Measurements from ENCODE around the gene MIA2.
"Not testable (repeated sequence)": the region's sequence is repeated elsewhere in the genome, so short reads cannot be mapped to it uniquely, and the experiment has no call there.

The MIA2 gene

DNA sequence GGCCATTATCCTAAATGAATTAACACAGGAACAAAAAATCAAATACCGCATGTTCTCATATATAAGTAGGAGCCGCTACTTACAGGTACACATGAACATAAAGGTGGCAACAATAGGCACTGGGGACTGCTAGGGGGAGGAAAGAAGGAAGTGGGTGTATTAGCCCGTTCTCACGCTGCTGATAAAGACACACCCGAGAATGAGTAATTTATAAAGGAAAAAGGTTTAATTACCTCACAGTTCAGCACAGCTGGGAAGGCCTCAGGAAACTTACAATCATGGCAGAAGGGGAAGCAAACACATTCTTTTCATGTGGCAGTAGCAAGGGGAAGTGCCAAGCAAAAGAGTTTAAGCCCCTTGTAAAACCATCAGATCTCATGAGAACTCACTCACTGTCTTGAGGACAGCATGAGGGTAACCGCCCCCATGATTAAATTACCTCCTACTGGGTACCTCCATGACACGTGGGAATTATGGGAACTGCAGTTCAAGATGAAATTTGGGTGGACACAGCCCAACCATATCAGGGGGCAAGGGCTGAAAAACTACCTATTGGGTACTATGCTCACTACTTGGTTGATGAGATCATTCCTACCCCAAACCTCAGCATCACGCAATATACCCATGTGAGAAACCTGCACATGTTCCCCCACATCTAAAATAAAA is 16.4 kb upstream of the MIA2 start:
- Histone ChIP-seq H3K9me3 (ENCODE audit: control insufficient read depth, low read length) (no peaks in the 10 kb centered on the region), H3K36me3 (ENCODE audit: control insufficient read depth, insufficient read depth, low read length) (no peaks in the 10 kb centered on the region), H3K4me1 (ENCODE audit: control insufficient read depth, insufficient read depth, low read length) (no peaks in the 10 kb centered on the region), H3K4me3 (ENCODE audit: insufficient read depth, low read depth, low read length) (no peak overlapping the region), H3K27me3 (ENCODE audit: control insufficient read depth, insufficient read depth, low read length, poor library complexity, severe bottlenecking) (no peaks in the 10 kb centered on the region), H3K27ac (ENCODE audit: insufficient read depth, low read depth, low read length, poor library complexity, severe bottlenecking) (no peak overlapping the region)
- WGBS, 2 experiments, result 83 to 86% methylated on average over 8 of the region's 8 CpGs

DNA sequence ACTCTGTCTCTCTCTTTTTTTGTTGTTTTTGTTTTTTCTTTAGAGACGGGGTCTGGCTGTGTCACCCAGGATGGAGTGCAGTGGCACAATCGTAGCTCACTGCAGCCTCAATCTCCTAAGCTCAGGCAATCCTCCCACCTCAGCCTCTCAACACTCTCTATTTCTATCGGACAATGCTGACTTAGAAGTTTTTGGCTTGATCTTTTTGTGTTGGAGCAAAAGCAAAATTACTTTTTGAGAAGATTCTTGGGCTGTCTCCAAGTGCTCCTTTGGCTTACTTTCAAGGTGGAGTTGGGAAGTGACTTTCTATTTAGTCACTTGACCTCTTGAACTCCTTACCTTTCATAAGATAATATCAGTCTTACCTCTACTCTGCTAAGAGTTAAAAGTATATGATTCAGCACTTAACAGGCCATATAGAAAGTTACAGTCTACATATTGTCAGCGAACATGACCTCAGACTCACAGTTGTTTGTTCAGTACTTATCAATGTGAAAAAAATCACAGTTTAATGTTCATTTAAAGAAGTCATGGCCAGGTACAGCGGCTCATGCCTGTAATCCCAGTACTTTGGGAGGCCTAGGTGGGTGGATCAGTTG is 15.4 kb upstream of the MIA2 start:
- Histone ChIP-seq H3K27ac (ENCODE audit: insufficient read depth, low read depth, low read length, poor library complexity, severe bottlenecking) (no peak overlapping the region), H3K4me3 (ENCODE audit: insufficient read depth, low read depth, low read length) (no peak overlapping the region), H3K4me1 (ENCODE audit: control insufficient read depth, insufficient read depth, low read length) (no peaks in the 10 kb centered on the region), H3K9me3 (ENCODE audit: control insufficient read depth, low read length) (no peaks in the 10 kb centered on the region), H3K27me3 (ENCODE audit: control insufficient read depth, insufficient read depth, low read length, poor library complexity, severe bottlenecking) (no peaks in the 10 kb centered on the region), H3K36me3 (ENCODE audit: control insufficient read depth, insufficient read depth, low read length) (no peaks in the 10 kb centered on the region)
- WGBS, 2 experiments, result 69 to 73% methylated on average over 5 of the region's 5 CpGs

DNA sequence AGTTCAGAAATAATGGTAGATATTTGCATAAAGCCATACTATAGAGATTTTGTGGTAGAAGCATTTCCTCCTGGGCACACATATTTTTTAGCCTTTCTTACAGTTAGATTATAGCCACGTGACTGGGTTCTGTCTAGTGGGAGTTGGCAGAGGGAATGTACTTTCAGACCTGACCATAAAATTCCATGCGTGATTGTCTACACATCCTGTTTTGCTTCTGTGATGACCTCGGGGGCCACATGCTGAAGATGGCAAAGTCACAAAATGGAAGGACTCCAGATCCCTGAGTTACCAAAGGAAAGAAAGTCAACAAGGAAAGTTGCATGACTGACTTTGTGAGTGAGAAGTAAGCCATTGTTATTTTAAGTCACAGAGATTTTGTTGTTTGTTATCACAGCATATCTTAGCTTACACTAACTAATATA is 14.6 kb upstream of the MIA2 start:
- Histone ChIP-seq H3K27me3 (ENCODE audit: control insufficient read depth, insufficient read depth, low read length, poor library complexity, severe bottlenecking) (no peaks in the 10 kb centered on the region), H3K4me1 (ENCODE audit: control insufficient read depth, insufficient read depth, low read length) (no peaks in the 10 kb centered on the region), H3K4me3 (ENCODE audit: insufficient read depth, low read depth, low read length) (no peak overlapping the region), H3K27ac (ENCODE audit: insufficient read depth, low read depth, low read length, poor library complexity, severe bottlenecking) (no peak overlapping the region), H3K36me3 (ENCODE audit: control insufficient read depth, insufficient read depth, low read length) (no peaks in the 10 kb centered on the region), H3K9me3 (ENCODE audit: control insufficient read depth, low read length) (no peaks in the 10 kb centered on the region)
- WGBS, 2 experiments, result 95 to 96% methylated on average over 3 of the region's 3 CpGs

DNA sequence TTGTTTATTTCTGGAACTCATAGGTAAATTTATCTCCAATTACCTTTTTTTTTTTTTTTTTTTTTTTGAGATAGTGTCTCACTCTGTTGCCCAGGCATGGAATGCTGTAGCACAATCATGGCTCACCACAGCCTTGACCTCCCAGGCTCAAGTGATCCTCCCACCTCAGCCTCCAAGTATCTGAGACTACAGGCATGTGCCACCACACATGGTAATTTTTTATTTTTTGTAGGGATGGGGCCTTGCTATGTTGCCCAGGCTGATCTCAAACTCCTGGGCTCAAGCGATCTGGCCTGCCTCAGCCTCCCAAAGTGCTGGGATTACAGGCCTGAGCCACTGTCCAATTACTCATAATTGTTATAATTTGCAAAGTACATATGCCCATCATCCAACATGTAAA is 13.2 kb upstream of the MIA2 start:
- H3K27me3 ChIP-seq (ENCODE audit: control insufficient read depth, insufficient read depth, low read length, poor library complexity, severe bottlenecking); H3K27ac ChIP-seq (ENCODE audit: insufficient read depth, low read depth, low read length, poor library complexity, severe bottlenecking); H3K4me3 ChIP-seq (ENCODE audit: insufficient read depth, low read depth, low read length); H3K36me3 ChIP-seq (ENCODE audit: control insufficient read depth, insufficient read depth, low read length); H3K4me1 ChIP-seq (ENCODE audit: control insufficient read depth, insufficient read depth, low read length); H3K9me3 ChIP-seq (ENCODE audit: control insufficient read depth, low read length): not testable (repeated sequence)
- 83 to 93% methylated on average over 1 of the region's 1 CpG for WGBS, 2 experiments

DNA sequence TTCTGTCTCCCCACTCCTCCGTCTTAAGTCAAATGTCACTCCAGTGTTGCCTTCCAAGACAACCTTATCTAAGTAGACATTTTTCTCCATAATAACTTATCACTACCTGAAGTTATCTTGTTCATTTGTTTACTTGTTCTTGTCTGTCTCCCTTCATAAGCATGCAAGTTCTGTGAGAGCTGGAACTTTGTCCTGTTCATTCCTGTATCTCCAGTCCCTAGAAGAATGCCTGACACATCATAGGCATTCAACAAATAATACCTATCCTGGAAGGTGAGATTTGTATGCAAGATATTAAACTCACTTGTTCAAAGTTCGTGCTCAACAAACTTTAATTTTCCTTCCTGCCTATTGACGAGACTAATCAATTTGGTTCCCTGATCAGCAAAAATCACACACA is 5.7 kb upstream of the MIA2 start:
- H3K36me3 ChIP-seq (ENCODE audit: control insufficient read depth, insufficient read depth, low read length), result no peaks in the 10 kb centered on the region
- H3K9me3 ChIP-seq (ENCODE audit: control insufficient read depth, low read length), result no peaks in the 10 kb centered on the region
- no peaks in the 10 kb centered on the region for H3K27me3 ChIP-seq (ENCODE audit: control insufficient read depth, insufficient read depth, low read length, poor library complexity, severe bottlenecking)
- no peak overlapping the region for H3K27ac ChIP-seq (ENCODE audit: insufficient read depth, low read depth, low read length, poor library complexity, severe bottlenecking)
- no peak overlapping the region for H3K4me3 ChIP-seq (ENCODE audit: insufficient read depth, low read depth, low read length)
- WGBS, 2 experiments, result 92 to 94% methylated on average over 1 to 3 of the region's 3 CpGs
- H3K4me1 ChIP-seq (ENCODE audit: control insufficient read depth, insufficient read depth, low read length), result no peaks in the 10 kb centered on the region

DNA sequence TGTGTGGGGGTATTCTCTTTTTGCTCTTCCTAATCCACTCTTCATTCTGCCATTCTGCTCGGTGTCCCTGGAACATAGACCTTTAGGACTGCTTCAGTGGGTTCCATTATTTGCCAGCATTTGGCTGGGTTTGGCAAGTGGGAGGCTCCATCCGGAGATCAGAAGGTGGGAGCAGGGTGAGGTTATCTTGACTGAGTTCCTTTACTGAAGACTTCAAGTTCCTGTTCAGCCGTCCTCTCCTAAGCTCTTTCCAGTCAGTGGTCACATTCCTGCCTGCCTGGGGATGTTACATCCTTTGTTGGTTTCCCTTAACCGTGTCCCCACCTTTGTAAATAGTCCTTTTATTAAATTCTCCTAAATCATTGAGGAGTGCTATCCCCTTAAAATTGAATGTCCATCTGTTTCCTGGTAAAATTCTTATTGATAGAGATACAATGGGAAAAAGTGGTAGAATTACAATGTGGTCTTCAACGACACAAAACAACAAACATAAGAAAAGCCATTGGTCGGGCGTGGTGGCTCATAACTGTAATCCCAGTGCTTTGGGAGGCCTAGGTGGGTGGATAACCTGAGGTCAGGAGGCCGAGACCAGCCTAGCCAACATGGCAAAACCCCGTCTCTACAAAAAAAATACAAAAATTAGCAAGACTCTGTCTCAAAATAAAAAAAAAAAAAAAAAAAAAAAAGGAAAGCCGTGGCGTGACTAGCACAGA is 5.0 kb upstream of the MIA2 start:
- Histone ChIP-seq H3K27ac (ENCODE audit: insufficient read depth, low read depth, low read length, poor library complexity, severe bottlenecking) (no peak overlapping the region), H3K9me3 (ENCODE audit: control insufficient read depth, low read length) (no peaks in the 10 kb centered on the region), H3K4me3 (ENCODE audit: insufficient read depth, low read depth, low read length) (no peak overlapping the region), H3K4me1 (ENCODE audit: control insufficient read depth, insufficient read depth, low read length) (no peaks in the 10 kb centered on the region), H3K36me3 (ENCODE audit: control insufficient read depth, insufficient read depth, low read length) (no peaks in the 10 kb centered on the region), H3K27me3 (ENCODE audit: control insufficient read depth, insufficient read depth, low read length, poor library complexity, severe bottlenecking) (no peaks in the 10 kb centered on the region)
- WGBS, 2 experiments, result 90 to 91% methylated on average over 10 to 11 of the region's 11 CpGs

DNA sequence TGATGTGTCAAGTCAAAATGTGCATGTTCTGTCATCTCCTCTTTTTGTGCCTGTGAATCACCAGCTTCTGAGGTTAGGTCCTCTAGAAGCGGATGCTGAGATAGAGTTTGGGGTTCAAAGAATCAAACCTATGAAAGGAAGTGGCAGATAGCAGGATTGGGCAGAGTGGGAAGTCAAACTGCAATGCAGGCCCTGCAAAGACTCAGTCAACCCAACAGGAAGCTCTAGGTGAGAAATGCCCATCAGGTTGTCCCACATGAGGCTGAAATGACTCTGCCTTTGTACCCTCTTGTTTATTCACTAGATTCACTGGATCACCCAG is 4.5 kb upstream of the MIA2 start:
- no peaks in the 10 kb centered on the region for H3K9me3 ChIP-seq (ENCODE audit: control insufficient read depth, low read length)
- H3K27ac ChIP-seq (ENCODE audit: insufficient read depth, low read depth, low read length, poor library complexity, severe bottlenecking), result no peak overlapping the region
- H3K36me3 ChIP-seq (ENCODE audit: control insufficient read depth, insufficient read depth, low read length), result no peaks in the 10 kb centered on the region
- WGBS, 2 experiments, result 91 to 96% methylated on average over 1 of the region's 1 CpG
- H3K27me3 ChIP-seq (ENCODE audit: control insufficient read depth, insufficient read depth, low read length, poor library complexity, severe bottlenecking), result no peaks in the 10 kb centered on the region
- no peak overlapping the region for H3K4me3 ChIP-seq (ENCODE audit: insufficient read depth, low read depth, low read length)
- no peaks in the 10 kb centered on the region for H3K4me1 ChIP-seq (ENCODE audit: control insufficient read depth, insufficient read depth, low read length)

DNA sequence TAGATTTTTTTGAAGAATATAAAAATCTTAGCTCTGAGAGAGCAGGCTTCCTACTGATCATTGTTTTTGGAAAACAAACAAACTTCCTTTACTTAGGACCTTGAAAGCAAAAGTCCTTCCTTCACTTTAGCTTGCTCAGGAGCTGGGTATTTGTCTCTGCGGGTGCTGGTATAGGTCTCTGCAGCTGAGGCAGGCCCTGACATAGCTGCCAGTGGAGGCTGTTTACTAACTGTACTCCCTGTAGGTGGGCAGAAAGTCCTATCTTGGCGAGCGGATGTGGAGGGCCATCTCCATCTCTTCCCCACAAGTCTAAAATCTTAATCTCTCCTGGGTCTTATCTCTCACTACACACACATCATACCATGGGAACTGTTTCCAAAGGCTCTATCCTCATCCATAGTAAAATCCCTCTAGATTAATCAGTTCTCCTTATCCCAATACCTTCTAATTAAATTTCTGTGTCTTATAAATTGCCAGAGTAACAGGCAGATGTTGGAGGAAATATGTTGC is 4.1 kb upstream of the MIA2 start:
- Histone ChIP-seq H3K36me3 (ENCODE audit: control insufficient read depth, insufficient read depth, low read length) (no peaks in the 10 kb centered on the region), H3K27me3 (ENCODE audit: control insufficient read depth, insufficient read depth, low read length, poor library complexity, severe bottlenecking) (no peaks in the 10 kb centered on the region), H3K27ac (ENCODE audit: insufficient read depth, low read depth, low read length, poor library complexity, severe bottlenecking) (no peak overlapping the region), H3K4me3 (ENCODE audit: insufficient read depth, low read depth, low read length) (no peak overlapping the region), H3K4me1 (ENCODE audit: control insufficient read depth, insufficient read depth, low read length) (no peaks in the 10 kb centered on the region), H3K9me3 (ENCODE audit: control insufficient read depth, low read length) (no peaks in the 10 kb centered on the region)
- 87% methylated on average over 3 of the region's 3 CpGs for WGBS, 2 experiments

DNA sequence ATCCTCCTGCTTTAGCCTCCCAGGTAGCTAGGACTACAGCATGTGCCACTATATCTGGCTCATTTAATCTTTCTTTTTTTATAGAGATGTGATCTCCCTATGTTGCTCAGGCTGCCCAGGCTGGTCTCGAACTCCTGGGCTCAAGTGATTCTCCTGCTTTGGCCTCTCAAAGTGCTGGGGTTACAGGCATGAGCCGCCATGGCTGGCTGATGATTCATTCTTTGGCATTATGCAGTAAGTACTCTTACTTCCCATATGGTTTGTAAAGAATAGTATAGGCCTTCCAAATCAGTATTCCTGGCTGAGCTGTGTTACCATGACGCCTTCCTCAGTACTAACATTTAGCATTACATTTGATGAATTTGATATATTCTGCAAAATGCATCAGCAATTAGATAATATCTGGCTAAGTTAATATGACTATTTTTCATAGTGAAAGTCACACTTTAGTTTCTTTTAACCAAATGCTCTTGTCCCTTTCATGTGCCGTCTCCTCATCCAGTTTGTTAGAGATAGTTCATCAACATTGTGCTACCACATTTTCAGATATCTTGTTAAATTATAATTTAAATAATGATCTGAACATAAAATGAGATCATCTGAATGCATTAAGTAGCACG is 3.2 kb upstream of the MIA2 start:
- Histone ChIP-seq H3K9me3 (ENCODE audit: control insufficient read depth, low read length) (no peaks in the 10 kb centered on the region), H3K36me3 (ENCODE audit: control insufficient read depth, insufficient read depth, low read length) (no peaks in the 10 kb centered on the region), H3K27me3 (ENCODE audit: control insufficient read depth, insufficient read depth, low read length, poor library complexity, severe bottlenecking) (no peaks in the 10 kb centered on the region), H3K4me3 (ENCODE audit: insufficient read depth, low read depth, low read length) (no peak overlapping the region), H3K4me1 (ENCODE audit: control insufficient read depth, insufficient read depth, low read length) (no peaks in the 10 kb centered on the region), H3K27ac (ENCODE audit: insufficient read depth, low read depth, low read length, poor library complexity, severe bottlenecking) (no peak overlapping the region)
- 86 to 90% methylated on average over 3 to 5 of the region's 5 CpGs for WGBS, 2 experiments

Measured in ectodermal cell (in vitro differentiated cells).